ENCODE data around the gene SENP6.
A peak's percentile ranks its signal among the peaks of the same experiment; 100 is the strongest.

The SENP6 gene

DNA sequence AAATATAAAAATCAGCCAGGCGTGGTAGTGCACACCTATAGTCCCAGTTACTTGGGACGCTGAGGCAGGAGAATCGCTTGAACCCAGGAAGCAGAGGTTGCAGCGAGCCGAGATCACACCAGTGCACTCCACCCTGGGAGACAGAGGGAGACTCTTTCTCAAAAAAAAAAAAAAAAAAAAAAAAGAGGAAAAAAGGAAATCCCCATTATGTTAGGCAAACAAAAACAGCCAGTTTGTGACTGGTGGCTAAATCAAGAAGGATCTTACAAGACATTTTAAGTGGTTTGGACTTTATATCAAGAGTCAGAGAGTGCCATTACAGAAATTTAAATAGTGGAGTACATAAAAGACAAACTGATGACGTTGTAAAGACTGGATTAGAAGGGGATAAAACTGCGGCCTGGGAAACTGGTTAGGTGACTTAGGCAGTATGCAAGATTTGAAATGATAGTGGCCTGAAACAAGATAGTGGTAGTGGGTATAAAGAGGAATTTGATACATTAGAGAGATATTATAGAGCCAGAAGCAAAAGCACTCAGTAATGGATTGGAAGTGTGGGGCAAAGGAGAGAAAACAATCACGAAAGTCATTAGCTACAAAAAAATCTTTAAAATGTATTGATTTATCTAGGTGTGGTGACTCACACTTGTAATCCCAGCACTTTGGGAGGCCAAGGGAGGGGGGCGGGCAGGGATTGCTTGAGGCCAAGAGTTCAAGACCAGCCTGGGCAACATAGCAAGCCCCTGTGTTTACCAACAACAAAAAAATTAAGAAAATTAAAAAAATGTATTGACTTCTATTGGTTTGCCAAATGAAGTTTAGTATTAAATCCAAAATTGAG lies 145.7 kb downstream of the SENP6 start (continued):
- TF ChIP-seq OSR2 (tag by site-specific recombination; IDR thresholded peaks at IDR 0.05) (0 out of 2 replicates have a peak, but pooled peaks have one; percentile 14), ZNF621 (tag by site-specific recombination; IDR thresholded peaks at IDR 0.05) (no peak), TSHZ1 (tag by site-specific recombination; IDR thresholded peaks at IDR 0.05; ENCODE audit: borderline replicate concordance) (no peak)

DNA sequence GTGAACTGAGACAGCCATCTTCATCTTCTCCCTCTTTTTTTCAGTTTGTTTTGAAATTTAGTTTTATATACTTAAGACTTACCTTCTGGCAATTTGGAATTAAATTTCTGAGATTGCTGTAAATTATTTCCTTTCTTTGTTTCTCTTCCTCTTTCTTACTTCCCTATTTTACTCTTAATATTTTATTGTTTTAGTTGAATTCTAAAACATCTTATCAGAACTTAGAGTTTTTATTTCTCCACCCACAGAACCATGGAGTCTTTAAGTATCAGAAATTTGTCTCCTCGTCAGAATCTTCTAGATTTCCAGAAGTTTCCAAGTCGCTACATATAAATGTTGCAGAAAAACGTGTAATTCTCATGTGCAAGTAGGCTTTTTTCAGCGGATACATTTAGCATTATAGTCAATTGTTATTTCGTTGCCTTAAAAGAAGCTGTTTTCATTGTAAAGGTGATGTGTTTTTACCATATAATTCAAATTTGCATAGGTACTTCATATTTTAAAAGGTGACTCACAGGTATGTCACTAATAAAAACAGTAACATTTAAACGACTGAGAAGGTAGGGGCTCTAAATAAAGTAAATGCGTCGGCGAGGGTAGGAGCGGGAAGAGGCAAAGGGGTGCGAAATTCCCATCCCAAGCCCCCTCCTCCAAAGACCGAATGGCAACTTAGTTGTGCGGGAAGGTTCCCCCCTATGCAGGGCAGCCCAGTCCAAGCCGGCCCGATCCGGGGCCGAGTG lies 146.5 kb downstream of the SENP6 start:
- peak overlapping the region; percentile 90 for H3K4me3 ChIP-seq (ENCODE audit: low read depth, low read length)
- H3K4me1 ChIP-seq (ENCODE audit: control insufficient read depth, insufficient read depth, low read length) = peaks cover 18% of the 10 kb centered on the region
- POLR2A ChIA-PET = no interaction called here
- no peaks in the 10 kb centered on the region for H3K9me3 ChIP-seq (ENCODE audit: control insufficient read depth, insufficient read depth, low read depth, low read length)
- CTCF ChIA-PET = no interaction called here
- no peaks in the 10 kb centered on the region for H3K36me3 ChIP-seq (ENCODE audit: control insufficient read depth in 2 of 2, insufficient read depth in 1 of 2, low read length in 2 of 2)
- peak overlapping the region; percentile 94 for H3K27ac ChIP-seq (ENCODE audit: extremely low read depth, low read depth, low read length)
- TF ChIP-seq GLIS2 (tag by site-specific recombination; IDR thresholded peaks at IDR 0.05) (no peak), ZFP3 (tag by site-specific recombination; IDR thresholded peaks at IDR 0.05; ENCODE audit: low read depth) (no peak), ZNF341 (tag by site-specific recombination; IDR thresholded peaks at IDR 0.05; ENCODE audit: low read depth) (no peak), ZNF513 (tag by site-specific recombination; IDR thresholded peaks at IDR 0.05) (no peak), ZNF433 (tag by site-specific recombination; IDR thresholded peaks at IDR 0.05; ENCODE audit: low read depth) (no peak), ZNF791 (tag by site-specific recombination; IDR thresholded peaks at IDR 0.05) (no peak), ZFP37 (tag by site-specific recombination; IDR thresholded peaks at IDR 0.05) (0 out of 2 replicates have a peak, but pooled peaks have one; percentile 11), ZNF600 (tag by site-specific recombination; IDR thresholded peaks at IDR 0.05) (peak; percentile 42; the same call in 1 of the 2 replicates), ZNF292 (tag by site-specific recombination; IDR thresholded peaks at IDR 0.05; ENCODE audit: borderline replicate concordance, low read depth) (no peak), ZNF19 (tag by site-specific recombination; IDR thresholded peaks at IDR 0.05; ENCODE audit: low read depth) (no peak), ZEB2 (tag by site-specific recombination; IDR thresholded peaks at IDR 0.05) (peak; percentile 40; the same call in 1 of the 2 replicates), SETDB1 (IDR thresholded peaks at IDR 0.05; ENCODE audit: insufficient read length, low read length) (peak; percentile 17), PATZ1 (tag by site-specific recombination; IDR thresholded peaks at IDR 0.05) (peak; percentile 32; the same call in 1 of the 2 replicates), ZNF792 (tag by site-specific recombination; IDR thresholded peaks at IDR 0.05) (no peak), ZNF121 (tag by site-specific recombination; IDR thresholded peaks at IDR 0.05) (no peak)
- TF ChIP-seq, protein P1, sequence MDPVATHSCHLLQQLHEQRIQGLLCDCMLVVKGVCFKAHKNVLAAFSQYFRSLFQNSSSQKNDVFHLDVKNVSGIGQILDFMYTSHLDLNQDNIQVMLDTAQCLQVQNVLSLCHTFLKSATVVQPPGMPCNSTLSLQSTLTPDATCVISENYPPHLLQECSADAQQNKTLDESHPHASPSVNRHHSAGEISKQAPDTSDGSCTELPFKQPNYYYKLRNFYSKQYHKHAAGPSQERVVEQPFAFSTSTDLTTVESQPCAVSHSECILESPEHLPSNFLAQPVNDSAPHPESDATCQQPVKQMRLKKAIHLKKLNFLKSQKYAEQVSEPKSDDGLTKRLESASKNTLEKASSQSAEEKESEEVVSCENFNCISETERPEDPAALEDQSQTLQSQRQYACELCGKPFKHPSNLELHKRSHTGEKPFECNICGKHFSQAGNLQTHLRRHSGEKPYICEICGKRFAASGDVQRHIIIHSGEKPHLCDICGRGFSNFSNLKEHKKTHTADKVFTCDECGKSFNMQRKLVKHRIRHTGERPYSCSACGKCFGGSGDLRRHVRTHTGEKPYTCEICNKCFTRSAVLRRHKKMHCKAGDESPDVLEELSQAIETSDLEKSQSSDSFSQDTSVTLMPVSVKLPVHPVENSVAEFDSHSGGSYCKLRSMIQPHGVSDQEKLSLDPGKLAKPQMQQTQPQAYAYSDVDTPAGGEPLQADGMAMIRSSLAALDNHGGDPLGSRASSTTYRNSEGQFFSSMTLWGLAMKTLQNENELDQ (tag by site-specific recombination; IDR thresholded peaks at IDR 0.05; ENCODE audit: low read depth) = no peak
- TF ChIP-seq, protein P2, sequence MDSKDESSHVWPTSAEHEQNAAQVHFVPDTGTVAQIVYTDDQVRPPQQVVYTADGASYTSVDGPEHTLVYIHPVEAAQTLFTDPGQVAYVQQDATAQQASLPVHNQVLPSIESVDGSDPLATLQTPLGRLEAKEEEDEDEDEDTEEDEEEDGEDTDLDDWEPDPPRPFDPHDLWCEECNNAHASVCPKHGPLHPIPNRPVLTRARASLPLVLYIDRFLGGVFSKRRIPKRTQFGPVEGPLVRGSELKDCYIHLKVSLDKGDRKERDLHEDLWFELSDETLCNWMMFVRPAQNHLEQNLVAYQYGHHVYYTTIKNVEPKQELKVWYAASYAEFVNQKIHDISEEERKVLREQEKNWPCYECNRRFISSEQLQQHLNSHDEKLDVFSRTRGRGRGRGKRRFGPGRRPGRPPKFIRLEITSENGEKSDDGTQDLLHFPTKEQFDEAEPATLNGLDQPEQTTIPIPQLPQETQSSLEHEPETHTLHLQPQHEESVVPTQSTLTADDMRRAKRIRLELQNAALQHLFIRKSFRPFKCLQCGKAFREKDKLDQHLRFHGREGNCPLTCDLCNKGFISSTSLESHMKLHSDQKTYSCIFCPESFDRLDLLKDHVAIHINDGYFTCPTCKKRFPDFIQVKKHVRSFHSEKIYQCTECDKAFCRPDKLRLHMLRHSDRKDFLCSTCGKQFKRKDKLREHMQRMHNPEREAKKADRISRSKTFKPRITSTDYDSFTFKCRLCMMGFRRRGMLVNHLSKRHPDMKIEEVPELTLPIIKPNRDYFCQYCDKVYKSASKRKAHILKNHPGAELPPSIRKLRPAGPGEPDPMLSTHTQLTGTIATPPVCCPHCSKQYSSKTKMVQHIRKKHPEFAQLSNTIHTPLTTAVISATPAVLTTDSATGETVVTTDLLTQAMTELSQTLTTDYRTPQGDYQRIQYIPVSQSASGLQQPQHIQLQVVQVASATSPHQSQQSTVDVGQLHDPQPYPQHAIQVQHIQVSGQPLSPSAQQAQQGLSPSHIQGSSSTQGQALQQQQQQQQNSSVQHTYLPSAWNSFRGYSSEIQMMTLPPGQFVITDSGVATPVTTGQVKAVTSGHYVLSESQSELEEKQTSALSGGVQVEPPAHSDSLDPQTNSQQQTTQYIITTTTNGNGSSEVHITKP (tag by site-specific recombination; IDR thresholded peaks at IDR 0.05) = peak; percentile 82

Data from HEK293 (cell line).